ENCODE data around the gene SPATC1L.
"Not testable (repeated sequence)": the region's sequence is repeated elsewhere in the genome, so short reads cannot be mapped to it uniquely, and the experiment has no call there.

The SPATC1L gene

GRCh38 chr21:46199436-46200373 lies 15.4 kb upstream of the SPATC1L start:
- DNase-seq = no peak

- no peak for DNase-seq
Observed at GRCh38 chr21:46196733-46197132, 12.5 kb upstream of the SPATC1L start.

- DNase-seq = no peak
Observed at GRCh38 chr21:46195595-46196195, 11.4 kb upstream of the SPATC1L start.

GRCh38 chr21:46194374-46195334 lies 10.4 kb upstream of the SPATC1L start:
- DNase-seq = no peak

GRCh38 chr21:46193829-46194373 lies 9.6 kb upstream of the SPATC1L start:
- DNase-seq = no peak

- DNase-seq = no peak
Observed at GRCh38 chr21:46191686-46192575, 7.7 kb upstream of the SPATC1L start.

GRCh38 chr21:46191257-46191685 lies 7.0 kb upstream of the SPATC1L start:
- no peak for DNase-seq

GRCh38 chr21:46190491-46191131 lies 6.4 kb upstream of the SPATC1L start:
- no peak for DNase-seq

- no peak for DNase-seq
Observed at GRCh38 chr21:46189959-46190490, 5.8 kb upstream of the SPATC1L start.

GRCh38 chr21:46189213-46189958 lies 5.1 kb upstream of the SPATC1L start:
- no peak for DNase-seq

GRCh38 chr21:46188226-46189212 lies 4.3 kb upstream of the SPATC1L start:
- no peak for DNase-seq

- no peak for DNase-seq
Observed at GRCh38 chr21:46187814-46188213, 3.6 kb upstream of the SPATC1L start.

GRCh38 chr21:46187261-46187660 lies 3.0 kb upstream of the SPATC1L start:
- no peak for DNase-seq

- DNase-seq = no peak
Observed at GRCh38 chr21:46185716-46186115, 1.5 kb upstream of the SPATC1L start.

- peak; percentile 73 for DNase-seq
Observed at GRCh38 chr21:46184625-46185555, 631 bp upstream of the SPATC1L start.

- not testable (repeated sequence) for DNase-seq
Observed at GRCh38 chr21:46183337-46183909, 836 bp downstream of the SPATC1L start.

Measured in NCI-H1105 (cell line).